Mesodermal cell (in vitro differentiated cells): ENCODE results near the gene GPR87.

Source experiments
- H3K27ac ChIP-seq: 2 replicates; pipeline ENCODE4 v1.7.0; 2013; ENCODE audit warnings: mild to moderate bottlenecking, low read depth, low read length, moderate library complexity; ENCODE audit not compliant: severe bottlenecking
- H3K36me3 ChIP-seq: 2 replicates; pipeline ENCODE4 v1.7.1; 2013; ENCODE audit warnings: mild to moderate bottlenecking, low read length, moderate library complexity; ENCODE audit not compliant: control insufficient read depth, insufficient read depth
- H3K4me1 ChIP-seq: one replicate; pipeline ENCODE4 v1.7.1; 2013; ENCODE audit warnings: mild to moderate bottlenecking, low read length; ENCODE audit not compliant: insufficient read depth, control insufficient read depth, poor library complexity, severe bottlenecking
- H3K4me3 ChIP-seq: 2 replicates; pipeline ENCODE4 v1.7.0; 2013; ENCODE audit warnings: low read length, control low read depth, mild to moderate bottlenecking; ENCODE audit not compliant: insufficient read depth, poor library complexity, severe bottlenecking; ENCODE audit errors: extremely low read depth
- H3K9me3 ChIP-seq: 2 replicates; pipeline ENCODE4 v1.7.1; 2013; ENCODE audit warnings: mild to moderate bottlenecking, low read length, moderate library complexity; ENCODE audit not compliant: control insufficient read depth
- WGBS, 2 experiments: methylation state at CpG; one replicate each; pipeline ENCODE4 v1.1.5; 2013; ENCODE audit warnings: missing lambda C conversion rate in 2 of 2; ENCODE audit not compliant: insufficient coverage in 2 of 2; 5-methylcytosine and 5-hydroxymethylcytosine counted together

Gene GPR87

DNA sequence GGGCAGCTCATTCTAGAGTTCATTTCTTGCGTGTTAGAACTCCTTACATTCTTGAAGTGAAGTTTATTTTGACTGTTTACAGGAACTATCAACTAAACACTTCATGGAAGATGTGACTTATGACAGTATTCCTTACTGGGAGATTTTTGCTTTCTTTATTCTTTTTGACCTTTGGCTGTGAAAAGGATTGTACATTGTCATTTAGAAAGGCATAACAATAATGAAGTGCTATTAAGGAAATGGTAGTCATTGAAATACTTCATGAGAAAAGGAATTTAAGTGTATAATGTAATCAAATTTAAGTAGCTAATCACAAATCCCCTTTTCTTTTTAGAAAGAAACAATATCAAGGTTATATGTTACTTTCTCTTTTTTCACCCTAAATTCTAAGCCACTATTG lies 49.6 kb downstream of the GPR87 start:
- H3K36me3 ChIP-seq = no peaks in the 10 kb centered on the region
- H3K4me3 ChIP-seq = no peak overlapping the region
- no peaks in the 10 kb centered on the region for H3K9me3 ChIP-seq
- no peaks in the 10 kb centered on the region for H3K4me1 ChIP-seq
- no peak overlapping the region for H3K27ac ChIP-seq
- WGBS, 2 experiments = no CpG with 5 or more reads among the region's 1 CpG

DNA sequence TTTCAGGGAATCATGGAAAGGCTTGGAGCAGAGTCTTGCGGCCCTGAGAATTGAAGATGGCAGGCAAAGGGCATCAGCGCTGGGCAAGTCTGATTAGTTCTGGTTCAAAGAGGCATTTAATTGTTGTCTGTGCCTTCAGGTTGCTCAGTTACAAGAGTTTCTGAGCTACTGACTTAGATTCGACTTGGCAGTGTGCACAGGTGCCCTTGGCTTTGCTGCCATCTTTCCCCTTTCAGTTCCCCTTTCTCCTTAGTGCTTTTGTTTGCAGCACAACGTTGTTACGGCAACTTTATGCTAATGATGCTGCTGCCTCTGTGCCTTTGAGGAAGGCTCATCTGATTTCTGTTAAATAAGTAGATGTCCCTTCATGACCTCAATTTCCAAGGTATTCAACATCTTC lies 50.8 kb downstream of the GPR87 start:
- H3K4me3 ChIP-seq = no peak overlapping the region
- H3K27ac ChIP-seq = no peak overlapping the region
- H3K36me3 ChIP-seq = no peaks in the 10 kb centered on the region
- no peaks in the 10 kb centered on the region for H3K4me1 ChIP-seq
- H3K9me3 ChIP-seq = no peaks in the 10 kb centered on the region
- 63 to 68% methylated on average over 4 of the region's 5 CpGs for WGBS, 2 experiments

DNA sequence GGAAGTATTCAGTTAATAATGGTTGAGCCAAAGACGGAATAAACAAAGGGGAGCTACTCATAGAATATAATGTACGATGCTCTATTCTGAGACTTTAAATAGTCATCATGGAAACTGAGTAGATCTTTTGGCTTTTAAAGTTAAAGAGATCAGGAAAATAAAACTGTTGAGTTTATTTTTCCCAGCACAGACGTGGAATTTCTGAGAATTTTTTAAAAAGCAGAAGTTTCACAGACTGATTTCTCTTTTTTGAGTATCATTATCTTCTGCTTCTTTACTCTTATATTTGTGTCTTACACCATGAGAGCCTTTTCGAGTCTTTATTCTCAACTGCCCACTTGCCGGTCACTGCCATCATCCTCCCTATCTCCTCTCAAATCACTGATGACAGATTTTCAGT lies 51.5 kb downstream of the GPR87 start:
- Histone ChIP-seq H3K4me1 (no peaks in the 10 kb centered on the region), H3K9me3 (no peaks in the 10 kb centered on the region), H3K36me3 (no peaks in the 10 kb centered on the region), H3K27ac (no peak overlapping the region), H3K4me3 (no peak overlapping the region)
- 97 to 100% methylated on average over 1 to 4 of the region's 5 CpGs for WGBS, 2 experiments

DNA sequence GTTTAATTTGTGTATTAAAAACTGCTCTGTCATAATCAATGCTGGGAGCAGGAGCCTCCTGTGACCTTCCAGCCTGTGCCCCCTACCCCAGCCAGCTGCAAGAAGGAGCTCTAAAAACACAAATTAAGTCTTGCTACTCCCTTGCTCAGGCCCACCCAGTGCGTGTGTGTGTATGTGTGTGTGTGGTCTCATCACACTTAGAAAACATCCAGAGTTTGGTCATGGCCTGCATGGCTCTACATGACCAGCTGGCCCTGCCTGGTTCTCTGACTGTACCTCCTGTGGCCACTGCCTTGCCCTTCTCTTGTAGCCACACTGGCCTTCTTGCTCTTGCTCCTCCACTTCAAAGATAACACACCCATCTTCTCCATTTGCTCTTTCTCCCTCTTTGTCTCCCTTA lies 52.0 kb downstream of the GPR87 start:
- no CpG with 5 or more reads among the region's 1 CpG for WGBS, 2 experiments
- Histone ChIP-seq H3K9me3 (no peaks in the 10 kb centered on the region), H3K4me3 (no peak overlapping the region), H3K27ac (no peak overlapping the region), H3K36me3 (no peaks in the 10 kb centered on the region), H3K4me1 (no peaks in the 10 kb centered on the region)

DNA sequence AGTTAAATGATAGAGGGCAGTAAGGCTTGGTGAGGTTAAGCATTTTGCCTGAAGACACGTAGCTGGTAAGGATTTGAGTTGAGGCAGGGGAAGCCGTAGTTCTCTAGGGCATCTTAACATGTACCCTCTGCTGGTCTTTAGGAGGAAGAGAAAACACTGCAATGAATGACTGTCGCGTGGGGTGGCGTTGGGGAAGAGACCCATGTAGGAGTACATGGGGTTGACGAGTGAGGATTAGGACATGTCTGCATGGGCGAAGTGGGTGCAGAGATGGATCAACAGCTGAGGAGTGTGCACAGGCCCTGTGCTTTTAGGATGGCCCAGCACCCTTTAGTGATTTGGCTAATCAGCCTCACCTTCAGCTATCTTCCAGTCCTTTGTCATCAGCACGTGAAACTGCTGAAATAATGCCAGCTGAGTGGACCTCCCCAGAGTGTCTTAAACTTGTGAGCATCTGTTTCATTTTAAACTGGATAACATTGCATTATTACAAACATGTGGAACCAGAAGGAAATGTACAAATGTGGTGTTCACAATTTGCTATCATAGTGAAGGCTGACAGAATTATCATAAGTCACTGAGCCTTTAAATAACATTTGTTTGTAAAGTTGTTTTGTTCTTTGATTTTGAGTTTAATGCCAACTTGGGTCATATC lies 53.6 kb downstream of the GPR87 start:
- no peaks in the 10 kb centered on the region for H3K9me3 ChIP-seq
- H3K4me1 ChIP-seq = no peaks in the 10 kb centered on the region
- WGBS, 2 experiments = 95 to 98% methylated on average over 6 to 7 of the region's 8 CpGs
- no peak overlapping the region for H3K27ac ChIP-seq
- H3K4me3 ChIP-seq = no peak overlapping the region
- H3K36me3 ChIP-seq = no peaks in the 10 kb centered on the region

DNA sequence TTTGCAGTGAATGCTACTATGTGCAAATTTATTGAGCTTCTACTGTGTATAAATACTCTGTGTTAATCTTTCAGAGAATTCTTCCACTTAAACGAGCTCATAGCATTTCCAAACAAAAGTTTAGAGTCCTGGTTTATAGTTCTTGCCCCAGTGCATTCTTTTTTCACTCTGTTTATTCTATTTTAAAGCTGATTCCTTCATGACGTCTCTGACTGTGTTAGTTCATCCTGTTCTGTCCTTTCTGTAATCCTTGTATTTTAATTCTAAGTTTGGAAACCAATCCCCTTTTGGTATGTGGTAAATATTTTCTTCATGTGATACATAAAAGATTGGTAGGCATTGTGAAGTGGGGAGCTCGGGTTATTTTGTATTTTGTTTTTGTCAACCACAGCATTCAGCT lies 57.0 kb downstream of the GPR87 start:
- H3K9me3 ChIP-seq = no peaks in the 10 kb centered on the region
- 83 to 100% methylated on average over 1 to 2 of the region's 3 CpGs for WGBS, 2 experiments
- no peak overlapping the region for H3K27ac ChIP-seq
- H3K36me3 ChIP-seq = no peaks in the 10 kb centered on the region
- H3K4me3 ChIP-seq = no peak overlapping the region
- H3K4me1 ChIP-seq = no peaks in the 10 kb centered on the region

DNA sequence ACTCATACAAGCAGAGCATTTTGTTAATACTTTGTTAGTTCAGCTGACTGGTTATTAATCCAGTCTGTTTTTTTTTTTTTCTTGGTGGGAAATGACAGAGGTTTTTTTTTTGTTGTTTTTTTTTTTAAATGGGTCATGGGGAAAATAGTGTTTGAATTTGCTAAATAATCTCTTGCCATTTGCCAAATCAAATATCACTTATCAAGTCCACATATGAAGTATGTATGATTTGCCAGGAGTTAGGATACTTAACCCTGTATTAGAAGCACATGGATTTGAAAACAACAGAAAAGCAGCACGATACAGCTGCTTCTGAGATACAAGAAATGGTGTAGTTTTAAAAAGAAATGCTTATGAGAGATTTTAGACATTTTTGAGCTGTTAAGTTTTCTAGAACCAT lies 59.9 kb downstream of the GPR87 start:
- H3K27ac ChIP-seq = no peak overlapping the region
- H3K9me3 ChIP-seq = no peaks in the 10 kb centered on the region
- H3K4me3 ChIP-seq = no peak overlapping the region
- no peaks in the 10 kb centered on the region for H3K36me3 ChIP-seq
- H3K4me1 ChIP-seq = no peaks in the 10 kb centered on the region
- WGBS, 2 experiments = 86 to 100% methylated on average over 1 of the region's 1 CpG

DNA sequence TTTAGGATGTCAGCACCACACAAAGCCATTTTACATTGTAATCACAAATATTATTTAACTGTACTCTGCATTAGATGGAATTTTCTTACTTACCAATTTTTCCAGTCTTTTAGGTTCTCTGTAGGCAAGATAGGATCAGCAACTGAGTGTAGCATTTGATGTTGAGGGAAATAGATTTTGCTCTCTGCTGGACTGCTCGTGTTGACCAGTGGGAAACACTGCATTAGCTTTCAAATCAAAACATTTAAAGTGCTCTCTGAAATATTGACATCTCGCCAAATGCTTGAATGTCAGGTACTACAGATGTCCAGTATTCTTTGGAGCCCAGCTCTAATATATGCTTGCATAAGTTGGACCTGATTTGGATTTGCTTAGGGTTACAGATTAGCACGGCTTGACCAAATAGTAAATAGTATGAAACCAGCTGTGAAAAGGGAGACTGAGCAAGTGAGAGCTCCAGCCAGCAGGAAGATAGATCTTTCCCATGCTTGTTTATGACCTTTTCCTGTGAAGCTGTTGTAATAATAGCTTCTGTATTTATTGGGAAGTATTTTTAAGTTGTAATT lies 67.8 kb downstream of the GPR87 start:
- 95% methylated on average over 3 of the region's 3 CpGs for WGBS, 2 experiments
- Histone ChIP-seq H3K36me3 (no peaks in the 10 kb centered on the region), H3K4me1 (no peaks in the 10 kb centered on the region), H3K9me3 (no peaks in the 10 kb centered on the region), H3K4me3 (no peak overlapping the region), H3K27ac (no peak overlapping the region)
